ENCODE data around the gene PPP1R12B.
"Not testable (repeated sequence)": the region's sequence is repeated elsewhere in the genome, so short reads cannot be mapped to it uniquely, and the experiment has no call there.

PPP1R12B gene

DNA sequence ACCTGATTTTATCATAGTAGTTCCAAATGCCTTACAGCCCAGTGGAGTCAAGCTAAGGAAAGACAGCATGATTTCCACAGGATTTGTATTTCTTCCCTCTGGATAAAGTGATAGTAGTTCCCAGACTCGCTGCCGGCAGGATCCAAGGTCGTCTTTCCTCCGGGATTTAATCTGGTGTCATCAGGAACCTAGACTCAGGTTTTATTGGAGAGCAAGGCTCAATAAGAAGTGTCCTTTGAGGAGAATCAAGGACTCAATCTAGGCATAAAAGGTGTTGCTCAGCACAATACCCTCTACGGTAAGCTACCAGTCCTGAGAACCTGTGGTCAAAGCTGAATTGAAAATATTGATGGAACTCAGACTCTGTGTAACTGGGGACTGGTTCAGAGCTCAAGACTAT is 191.1 kb downstream of the PPP1R12B start:
- not testable (repeated sequence) for DNase-seq (ENCODE audit: low read depth in 2 of 2); H3K4me3 ChIP-seq (replicated peaks in 1 of 2; ENCODE audit: low read depth in 2 of 2, low read length in 2 of 2)

DNA sequence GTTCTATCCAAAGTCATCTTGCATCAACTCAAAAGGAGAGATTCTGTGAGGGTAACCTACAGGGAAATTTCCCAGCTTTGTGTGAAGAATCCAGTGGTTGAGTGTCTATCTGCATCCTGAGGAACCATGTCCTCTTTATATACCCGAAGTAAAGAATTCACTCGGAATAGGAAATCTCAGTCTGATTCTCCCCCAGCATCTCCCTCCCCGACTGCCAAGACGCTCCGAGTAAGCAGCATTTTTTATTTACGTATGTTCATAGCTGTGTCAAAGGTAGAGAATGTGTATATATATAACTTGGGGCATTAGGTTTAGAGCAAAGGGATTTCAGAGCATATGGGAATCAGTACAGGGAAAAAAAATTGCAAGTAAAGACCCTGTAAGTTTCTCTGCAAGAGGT is 191.5 kb downstream of the PPP1R12B start:
- no peak overlapping the region for H3K4me3 ChIP-seq (replicated peaks in 1 of 2; ENCODE audit: low read depth in 2 of 2, low read length in 2 of 2)
- TF ChIP-seq, protein P1, sequence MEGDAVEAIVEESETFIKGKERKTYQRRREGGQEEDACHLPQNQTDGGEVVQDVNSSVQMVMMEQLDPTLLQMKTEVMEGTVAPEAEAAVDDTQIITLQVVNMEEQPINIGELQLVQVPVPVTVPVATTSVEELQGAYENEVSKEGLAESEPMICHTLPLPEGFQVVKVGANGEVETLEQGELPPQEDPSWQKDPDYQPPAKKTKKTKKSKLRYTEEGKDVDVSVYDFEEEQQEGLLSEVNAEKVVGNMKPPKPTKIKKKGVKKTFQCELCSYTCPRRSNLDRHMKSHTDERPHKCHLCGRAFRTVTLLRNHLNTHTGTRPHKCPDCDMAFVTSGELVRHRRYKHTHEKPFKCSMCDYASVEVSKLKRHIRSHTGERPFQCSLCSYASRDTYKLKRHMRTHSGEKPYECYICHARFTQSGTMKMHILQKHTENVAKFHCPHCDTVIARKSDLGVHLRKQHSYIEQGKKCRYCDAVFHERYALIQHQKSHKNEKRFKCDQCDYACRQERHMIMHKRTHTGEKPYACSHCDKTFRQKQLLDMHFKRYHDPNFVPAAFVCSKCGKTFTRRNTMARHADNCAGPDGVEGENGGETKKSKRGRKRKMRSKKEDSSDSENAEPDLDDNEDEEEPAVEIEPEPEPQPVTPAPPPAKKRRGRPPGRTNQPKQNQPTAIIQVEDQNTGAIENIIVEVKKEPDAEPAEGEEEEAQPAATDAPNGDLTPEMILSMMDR (IDR thresholded peaks at IDR 0.05; ENCODE audit: low read depth, low read length), result no peak
- DNase-seq (ENCODE audit: low read depth in 2 of 2), result peak in 1 of 2 donors; percentile 6

DNA sequence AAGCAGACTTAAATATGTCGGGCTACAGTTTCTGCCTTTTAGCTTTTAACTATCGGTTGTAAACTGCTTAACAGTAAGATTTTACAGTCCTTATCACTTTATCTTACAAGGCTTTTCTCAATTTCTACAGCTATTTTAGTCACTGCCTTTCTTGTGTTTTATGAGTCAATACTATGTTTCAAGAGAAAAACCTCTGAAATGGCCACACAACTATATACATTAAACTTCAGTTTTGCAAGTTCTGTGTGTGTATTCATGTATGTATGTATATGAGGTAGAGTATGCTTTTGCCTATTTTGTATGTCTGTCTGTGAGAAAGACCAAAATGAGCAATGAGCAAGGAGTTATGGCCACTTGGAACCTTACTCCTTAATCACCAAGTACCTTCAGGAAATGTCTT is 191.9 kb downstream of the PPP1R12B start:
- TF ChIP-seq, protein P1 (IDR thresholded peaks at IDR 0.05; ENCODE audit: low read depth, low read length), result no peak
- peak in 1 of 2 donors; percentile 9 for DNase-seq (ENCODE audit: low read depth in 2 of 2)
- H3K4me3 ChIP-seq (replicated peaks in 1 of 2; ENCODE audit: low read depth in 2 of 2, low read length in 2 of 2), result no peak overlapping the region

DNA sequence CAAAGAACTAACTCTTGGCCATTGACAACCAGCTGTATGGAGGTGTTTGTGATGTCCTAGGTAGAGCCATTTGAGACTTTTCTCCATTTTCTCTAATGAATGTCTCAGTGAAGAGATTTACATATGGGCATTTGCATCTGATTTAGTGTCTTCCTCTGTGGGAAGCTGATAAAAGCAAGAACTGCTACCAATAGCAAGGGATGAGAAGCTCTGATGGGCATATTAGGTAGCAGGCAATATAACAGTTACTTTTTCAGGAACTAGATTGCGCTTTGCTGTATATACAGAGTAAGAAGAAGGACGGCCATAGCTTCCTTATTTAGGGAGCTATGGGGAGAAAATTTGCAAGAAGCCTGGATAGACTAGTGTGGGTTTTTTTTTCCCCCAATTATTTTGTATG is 192.4 kb downstream of the PPP1R12B start:
- not testable (repeated sequence) for H3K4me3 ChIP-seq (replicated peaks in 1 of 2; ENCODE audit: low read depth in 2 of 2, low read length in 2 of 2); DNase-seq (ENCODE audit: low read depth in 2 of 2)

DNA sequence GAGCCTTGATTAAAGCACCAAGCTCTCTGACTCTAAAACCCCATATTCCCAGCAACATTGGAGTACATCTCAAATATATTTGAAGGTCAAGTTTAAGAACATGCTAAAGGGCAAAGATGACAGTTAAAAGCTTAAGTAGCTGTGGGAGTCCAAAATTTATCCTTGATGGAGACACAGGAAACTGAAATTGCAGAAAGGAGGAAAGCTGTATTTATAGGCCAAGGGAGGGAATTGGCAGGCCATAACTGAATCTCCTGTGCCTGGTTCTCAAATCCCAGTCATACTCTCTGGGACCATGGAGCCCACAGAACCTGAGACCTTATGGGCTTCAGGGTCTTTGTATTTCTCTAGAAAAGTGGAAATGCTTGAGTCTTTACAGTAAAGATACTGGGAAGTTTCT is 193.9 kb downstream of the PPP1R12B start:
- not testable (repeated sequence) for DNase-seq (ENCODE audit: low read depth in 2 of 2); H3K4me3 ChIP-seq (replicated peaks in 1 of 2; ENCODE audit: low read depth in 2 of 2, low read length in 2 of 2)

DNA sequence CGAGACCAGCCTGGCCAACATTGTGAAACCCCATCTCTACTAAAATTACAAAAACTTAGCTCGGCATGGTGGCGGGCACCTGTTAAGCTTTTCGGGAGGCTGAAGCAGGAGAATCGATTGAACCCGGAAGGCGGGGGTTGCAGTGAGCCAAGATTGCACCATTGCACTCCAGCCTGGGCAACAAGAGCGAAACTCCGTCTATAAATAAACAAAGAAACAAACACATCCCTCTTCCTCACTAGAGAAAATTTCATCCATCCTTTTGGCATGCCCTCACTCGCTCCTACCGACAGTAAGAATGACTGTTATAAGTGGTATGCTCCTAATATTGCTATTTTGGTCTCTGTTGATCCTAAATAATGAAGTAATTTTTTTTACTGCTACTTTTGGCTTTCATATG is 195.0 kb downstream of the PPP1R12B start:
- not testable (repeated sequence) for H3K4me3 ChIP-seq (replicated peaks in 1 of 2; ENCODE audit: low read depth in 2 of 2, low read length in 2 of 2)
- peak in 1 of 2 donors; percentile 54 for DNase-seq (ENCODE audit: low read depth in 2 of 2)

DNA sequence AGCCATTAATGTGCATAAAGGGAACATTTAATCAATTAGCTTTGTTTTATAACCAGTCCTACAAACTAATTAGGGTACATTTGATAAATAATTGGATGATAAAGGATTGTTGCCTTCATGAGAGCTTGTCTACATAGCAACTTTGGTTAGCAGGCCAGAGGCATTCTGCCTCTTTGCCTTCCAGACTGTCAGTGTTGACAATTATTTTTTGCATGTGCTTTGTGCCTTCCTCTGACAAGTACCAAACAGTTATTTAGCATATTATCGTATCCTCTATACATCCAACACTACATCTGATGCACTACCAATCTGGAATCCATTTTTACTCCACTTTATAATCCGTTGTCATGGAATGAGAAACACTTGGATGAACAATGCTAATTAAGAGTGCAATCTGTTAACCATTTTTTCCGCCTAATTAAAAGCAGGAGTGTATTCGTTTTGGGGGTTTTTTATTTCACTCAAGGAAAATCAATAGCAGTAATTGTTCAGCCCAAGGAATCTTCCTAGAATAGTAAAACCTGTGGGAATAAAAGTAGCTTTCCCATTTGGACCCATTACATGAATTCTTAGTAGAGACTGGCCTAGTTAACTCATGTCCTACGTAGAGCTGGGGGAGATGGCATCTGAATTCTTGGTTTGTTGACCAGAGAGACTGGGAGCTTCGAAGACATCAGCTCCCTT is 196.4 kb downstream of the PPP1R12B start:
- not testable (repeated sequence) for H3K4me3 ChIP-seq (replicated peaks in 1 of 2; ENCODE audit: low read depth in 2 of 2, low read length in 2 of 2); DNase-seq (ENCODE audit: low read depth in 2 of 2)

DNA sequence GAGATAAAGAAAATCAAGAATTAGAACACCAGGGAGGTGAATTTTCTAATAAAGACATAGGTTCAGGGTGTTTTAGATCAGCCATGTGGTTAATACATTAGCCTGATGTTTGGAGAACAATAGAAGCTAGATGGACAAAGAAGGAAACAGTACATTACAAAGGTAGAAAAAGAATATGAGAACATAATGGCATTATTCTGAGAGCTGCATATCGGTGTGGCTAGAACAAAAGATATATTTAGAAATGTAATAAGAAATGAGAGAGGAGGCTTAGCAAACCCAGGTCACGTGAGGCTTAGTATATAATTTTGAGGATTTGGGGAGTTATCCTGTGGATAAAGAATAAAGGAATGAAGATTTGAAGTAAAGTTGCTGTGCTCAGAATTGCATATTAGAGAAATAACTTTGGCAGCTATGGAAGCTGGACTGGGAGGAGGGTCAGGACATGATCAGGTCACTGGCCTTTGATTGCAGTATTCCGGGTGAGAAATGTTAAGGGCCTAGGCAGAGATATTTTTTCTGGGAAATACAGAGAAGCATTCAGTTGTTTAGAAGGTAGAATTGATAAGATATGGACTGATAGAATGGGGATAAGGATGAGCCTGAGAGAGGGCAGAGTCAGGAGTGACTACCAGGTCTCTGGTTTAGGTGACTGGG is 197.3 kb downstream of the PPP1R12B start:
- H3K4me3 ChIP-seq (replicated peaks in 1 of 2; ENCODE audit: low read depth in 2 of 2, low read length in 2 of 2); DNase-seq (ENCODE audit: low read depth in 2 of 2): not testable (repeated sequence)

DNA sequence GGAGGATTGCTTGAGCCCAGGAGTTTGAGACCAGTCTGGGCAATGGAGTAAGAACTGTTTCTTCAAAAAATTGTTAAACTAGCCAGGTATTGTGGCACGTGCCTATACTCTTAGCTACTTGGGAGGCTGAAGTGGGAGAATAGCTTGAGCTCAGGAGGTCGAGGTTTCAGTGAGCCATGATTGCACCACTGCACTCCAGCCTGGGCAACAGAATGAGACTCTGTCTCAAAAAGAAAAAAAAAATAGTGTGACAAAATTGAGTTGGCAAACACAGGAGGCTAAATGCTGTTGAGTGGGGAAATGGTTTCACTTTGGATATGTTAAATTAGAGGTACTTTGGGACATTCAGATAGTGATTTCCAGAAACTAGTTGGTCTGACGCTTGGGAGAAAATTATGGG is 197.9 kb downstream of the PPP1R12B start:
- not testable (repeated sequence) for H3K4me3 ChIP-seq (replicated peaks in 1 of 2; ENCODE audit: low read depth in 2 of 2, low read length in 2 of 2)

DNA sequence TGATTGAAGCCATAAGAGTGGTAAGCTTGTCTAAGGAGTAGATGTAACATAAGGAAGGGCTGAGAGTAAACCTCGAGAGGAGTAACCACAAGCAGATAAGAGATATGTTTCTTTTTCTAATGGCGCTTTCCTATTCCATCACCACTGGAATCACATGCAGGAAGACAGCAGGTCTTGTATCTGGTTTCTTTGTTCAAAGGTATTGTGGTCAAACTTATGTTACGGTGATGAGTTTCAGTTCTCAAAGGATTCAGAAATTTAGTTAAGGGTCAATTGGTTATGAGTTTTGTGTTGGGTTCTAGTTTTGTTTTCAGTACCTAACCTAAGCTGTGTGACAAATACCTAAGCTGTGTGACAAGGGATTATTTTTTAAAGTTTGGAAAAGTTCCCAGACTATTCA is 198.3 kb downstream of the PPP1R12B start:
- H3K4me3 ChIP-seq (replicated peaks in 1 of 2; ENCODE audit: low read depth in 2 of 2, low read length in 2 of 2), result not testable (repeated sequence)
- DNase-seq (ENCODE audit: low read depth in 2 of 2), result peak in 1 of 2 donors; percentile 30

More for the DNA sequence above, 197.9 kb downstream of the PPP1R12B start:
- not testable (repeated sequence) for DNase-seq (ENCODE audit: low read depth in 2 of 2)

DNA sequence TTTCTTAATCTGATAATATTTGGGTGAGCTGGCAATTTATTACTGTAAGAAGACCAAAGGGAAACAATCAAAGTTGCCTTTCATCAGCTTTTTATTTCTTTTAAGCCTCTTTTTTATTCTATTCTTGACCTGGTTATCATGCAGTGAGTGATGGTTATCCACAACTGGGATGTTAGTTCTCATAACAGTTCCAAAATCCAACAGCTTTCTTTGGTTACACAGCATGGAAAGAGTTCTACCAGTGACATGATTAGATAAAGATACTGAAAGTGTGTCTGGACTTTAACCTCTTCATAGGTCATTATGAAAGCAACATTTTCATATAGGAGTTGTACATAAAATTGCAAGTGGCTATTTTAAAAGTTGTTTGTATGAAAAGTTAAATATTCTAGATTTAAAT is 198.7 kb downstream of the PPP1R12B start:
- TF ChIP-seq, protein P1 (IDR thresholded peaks at IDR 0.05; ENCODE audit: low read depth, low read length), result no peak
- no peak overlapping the region for H3K4me3 ChIP-seq (replicated peaks in 1 of 2; ENCODE audit: low read depth in 2 of 2, low read length in 2 of 2)
- DNase-seq (ENCODE audit: low read depth in 2 of 2), result no peak

DNA sequence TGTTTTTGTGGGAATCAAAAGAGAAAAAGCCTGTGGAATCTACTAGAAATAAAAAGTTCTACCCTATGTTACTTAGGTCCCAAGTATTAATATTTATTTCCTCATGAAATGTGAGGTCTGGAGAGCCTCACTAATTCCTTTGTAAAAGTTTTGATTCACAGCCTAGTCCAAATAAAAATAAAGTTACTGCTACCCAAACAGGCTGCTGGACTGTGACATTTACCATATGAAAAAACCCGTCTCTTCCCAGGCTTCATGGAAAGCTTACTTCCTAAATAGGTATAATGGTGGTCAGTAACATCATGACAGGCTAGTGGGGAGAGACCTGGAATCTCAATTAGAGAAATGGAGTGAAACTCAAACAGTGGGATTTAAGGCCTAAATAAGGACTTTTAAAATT is 201.6 kb downstream of the PPP1R12B start:
- not testable (repeated sequence) for H3K4me3 ChIP-seq (replicated peaks in 1 of 2; ENCODE audit: low read depth in 2 of 2, low read length in 2 of 2)

More for the DNA sequence above, 201.6 kb downstream of the PPP1R12B start:
- not testable (repeated sequence) for DNase-seq (ENCODE audit: low read depth in 2 of 2)

Data from cardiac fibroblast (primary cell).